DOHH2 (cell line): ENCODE measurements around the gene SPNS2.

ENCODE experiments used
- EZH2phosphoT487 ChIP-seq: fragments of 200-600 bp; sonication (generic); IDR thresholded peaks from 2 replicates; pipeline ENCODE4 v1.6.1; 2017; ENCODE audit warnings: borderline replicate concordance, mild to moderate bottlenecking, antibody characterized with exemption, low read length, moderate library complexity, mixed read lengths
- TF ChIP-seq, protein P1 (sequence below): fragments of 200-600 bp; sonication (generic); IDR thresholded peaks from one replicate; pipeline ENCODE4 v1.5.1; 2014; ENCODE audit warnings: antibody characterized with exemption, mild to moderate bottlenecking, low read depth, low read length; ENCODE audit not compliant: poor library complexity, severe bottlenecking

DNA sequence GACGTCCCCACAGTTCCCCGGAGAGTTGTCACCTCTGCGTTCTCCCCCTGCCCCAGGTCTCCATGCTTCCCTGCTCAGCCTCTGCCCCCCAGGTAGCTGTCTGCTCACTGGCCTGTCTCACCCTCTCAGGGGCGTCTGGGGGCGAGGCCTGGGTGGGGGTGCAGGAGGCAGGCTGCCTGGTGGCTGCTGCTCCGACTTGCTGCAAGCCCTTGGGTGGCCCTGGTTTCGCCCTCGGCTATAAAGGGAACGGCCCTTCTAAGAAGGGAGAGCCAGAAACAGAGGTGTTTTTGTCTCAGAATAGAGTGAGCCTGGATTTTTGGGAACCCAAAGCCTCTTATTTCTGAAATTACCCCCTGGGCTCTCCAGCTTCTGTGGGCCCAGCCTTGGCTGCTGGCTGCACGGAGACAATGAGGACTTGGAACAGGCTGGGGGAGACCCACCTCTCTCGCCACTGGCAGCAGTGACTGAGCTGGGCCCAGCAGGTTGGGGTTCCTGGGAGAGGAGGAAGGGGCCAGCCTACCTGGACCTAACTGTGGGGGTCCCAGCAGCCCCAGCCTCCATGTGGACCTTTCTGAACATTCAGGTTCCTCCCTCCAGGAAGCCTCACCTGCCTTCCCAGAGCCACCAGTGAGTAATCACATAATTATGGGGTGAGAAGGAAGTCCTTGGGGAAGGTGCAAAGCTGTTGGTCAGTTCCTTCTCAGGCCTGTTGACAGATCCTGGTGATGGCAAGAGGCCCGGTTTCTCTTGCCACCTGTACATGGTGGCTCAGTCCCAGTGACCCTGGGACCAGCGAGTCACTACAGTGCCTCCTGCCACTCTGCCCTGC lies 15.5 kb upstream of the SPNS2 start:
- TF ChIP-seq, protein P1, sequence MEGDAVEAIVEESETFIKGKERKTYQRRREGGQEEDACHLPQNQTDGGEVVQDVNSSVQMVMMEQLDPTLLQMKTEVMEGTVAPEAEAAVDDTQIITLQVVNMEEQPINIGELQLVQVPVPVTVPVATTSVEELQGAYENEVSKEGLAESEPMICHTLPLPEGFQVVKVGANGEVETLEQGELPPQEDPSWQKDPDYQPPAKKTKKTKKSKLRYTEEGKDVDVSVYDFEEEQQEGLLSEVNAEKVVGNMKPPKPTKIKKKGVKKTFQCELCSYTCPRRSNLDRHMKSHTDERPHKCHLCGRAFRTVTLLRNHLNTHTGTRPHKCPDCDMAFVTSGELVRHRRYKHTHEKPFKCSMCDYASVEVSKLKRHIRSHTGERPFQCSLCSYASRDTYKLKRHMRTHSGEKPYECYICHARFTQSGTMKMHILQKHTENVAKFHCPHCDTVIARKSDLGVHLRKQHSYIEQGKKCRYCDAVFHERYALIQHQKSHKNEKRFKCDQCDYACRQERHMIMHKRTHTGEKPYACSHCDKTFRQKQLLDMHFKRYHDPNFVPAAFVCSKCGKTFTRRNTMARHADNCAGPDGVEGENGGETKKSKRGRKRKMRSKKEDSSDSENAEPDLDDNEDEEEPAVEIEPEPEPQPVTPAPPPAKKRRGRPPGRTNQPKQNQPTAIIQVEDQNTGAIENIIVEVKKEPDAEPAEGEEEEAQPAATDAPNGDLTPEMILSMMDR: no peak
- TF ChIP-seq EZH2phosphoT487: no peak
